Tibial nerve (tissue), 4 donors: ENCODE measurements around the gene PLPPR1. TPM values are rescaled to one million over a fixed set of nuclear protein-coding genes. Genes with fewer than 3 reads are reported as not detected.

ENCODE experiments used
- DNase-seq, 2 donors: peaks; one replicate each; pipeline ENCODE4 v3.0.0-alpha.2; 2019; ENCODE audit warnings: low spot score in 2 of 2
- H3K27ac ChIP-seq, 4 donors: fragments of 200-600 bp; sonication (generic) in 3 of 4; one replicate each; pipeline ENCODE4 v1.5.1; 2017 to 2019; ENCODE audit warnings: mild to moderate bottlenecking in 1 of 4
- H3K27me3 ChIP-seq, 2 donors: fragments of 200-600 bp; sonication (generic) in 1 of 2; one replicate each; pipeline versions ENCODE4 v1.5.1 to v1.6.0; 2017 to 2019
- H3K36me3 ChIP-seq, 3 donors: fragments of 200-600 bp; sonication (generic); one replicate each; pipeline ENCODE4 v1.5.1; 2018 to 2019
- H3K4me1 ChIP-seq, 4 donors: fragments of 200-600 bp; sonication (generic) in 3 of 4; one replicate each; pipeline ENCODE4 v1.5.1; 2017 to 2019
- H3K4me3 ChIP-seq, 4 donors: fragments of 200-600 bp; sonication (generic) in 3 of 4; one replicate each; pipeline ENCODE4 v1.5.1; 2017 to 2019; ENCODE audit warnings: mild to moderate bottlenecking in 1 of 4, moderate library complexity in 1 of 4
- H3K9me3 ChIP-seq, 4 donors: fragments of 200-600 bp; sonication (generic) in 3 of 4; one replicate each; pipeline ENCODE4 v1.5.1; 2017 to 2019
- EP300 ChIP-seq, 2 donors: sonication (generic); formaldehyde crosslinking; IDR thresholded peaks; one replicate each; pipeline ENCODE4 v1.6.1; 2017; ENCODE audit warnings: antibody characterized with exemption in 2 of 2, mild to moderate bottlenecking in 1 of 2
- POLR2A ChIP-seq, 2 donors: fragments of 450-650 bp; IDR thresholded peaks; one replicate each; pipeline ENCODE4 v1.6.1; 2017; ENCODE audit warnings: antibody characterized with exemption in 2 of 2, mild to moderate bottlenecking in 2 of 2, moderate library complexity in 2 of 2
- WGBS, 2 donors: methylation state at CpG; one replicate each; pipeline ENCODE4 v1.1.5; 2018; 5-methylcytosine and 5-hydroxymethylcytosine counted together
- total RNA-seq, 4 donors: library from RNA; depleted of rRNA; stranded (reverse); fragments of >200 nt; gene quantifications; one replicate each; pipeline ENCODE4 v1.1.0, GENCODE V29; 2016
- TF ChIP-seq, protein P1 (sequence below), 5 experiments: fragments of 200-600 bp in 3 of 5; fragments of 450-650 bp in 2 of 5; sonication (generic) in 3 of 5; IDR thresholded peaks; one replicate each; pipeline ENCODE4 v1.5.1; 2016 to 2019; ENCODE audit warnings: antibody characterized with exemption in 5 of 5, mild to moderate bottlenecking in 3 of 5, moderate library complexity in 2 of 5

The PLPPR1 gene
- total RNA-seq, 4 donors from 2014 or later: 0.30 to 7.6 (median 2.5) TPM

DNA sequence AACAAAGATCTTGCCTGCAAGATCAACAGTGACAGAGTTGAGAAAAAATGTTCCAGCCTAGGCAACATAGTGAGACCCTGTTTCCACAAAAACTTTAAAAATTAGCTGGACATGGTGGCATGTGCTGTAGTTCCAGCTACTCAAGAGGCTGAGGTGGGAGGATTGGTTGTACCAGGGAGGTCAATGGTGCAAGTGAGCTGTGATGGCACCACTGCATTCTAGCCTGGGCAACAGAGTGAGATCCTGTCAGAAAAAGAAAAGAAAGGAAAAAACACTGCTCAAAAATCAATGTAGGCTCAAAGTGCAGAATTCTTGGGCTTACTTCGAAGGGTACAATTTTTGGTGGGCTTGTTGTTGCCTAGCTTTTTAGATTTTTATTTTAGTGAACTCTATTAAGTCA is 145.4 kb downstream of the PLPPR1 start:
- DNase-seq: no peak
- TF ChIP-seq, protein P1, sequence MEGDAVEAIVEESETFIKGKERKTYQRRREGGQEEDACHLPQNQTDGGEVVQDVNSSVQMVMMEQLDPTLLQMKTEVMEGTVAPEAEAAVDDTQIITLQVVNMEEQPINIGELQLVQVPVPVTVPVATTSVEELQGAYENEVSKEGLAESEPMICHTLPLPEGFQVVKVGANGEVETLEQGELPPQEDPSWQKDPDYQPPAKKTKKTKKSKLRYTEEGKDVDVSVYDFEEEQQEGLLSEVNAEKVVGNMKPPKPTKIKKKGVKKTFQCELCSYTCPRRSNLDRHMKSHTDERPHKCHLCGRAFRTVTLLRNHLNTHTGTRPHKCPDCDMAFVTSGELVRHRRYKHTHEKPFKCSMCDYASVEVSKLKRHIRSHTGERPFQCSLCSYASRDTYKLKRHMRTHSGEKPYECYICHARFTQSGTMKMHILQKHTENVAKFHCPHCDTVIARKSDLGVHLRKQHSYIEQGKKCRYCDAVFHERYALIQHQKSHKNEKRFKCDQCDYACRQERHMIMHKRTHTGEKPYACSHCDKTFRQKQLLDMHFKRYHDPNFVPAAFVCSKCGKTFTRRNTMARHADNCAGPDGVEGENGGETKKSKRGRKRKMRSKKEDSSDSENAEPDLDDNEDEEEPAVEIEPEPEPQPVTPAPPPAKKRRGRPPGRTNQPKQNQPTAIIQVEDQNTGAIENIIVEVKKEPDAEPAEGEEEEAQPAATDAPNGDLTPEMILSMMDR (IDR thresholded peaks at IDR 0.05): no peak
- no peak for TF ChIP-seq POLR2A (IDR thresholded peaks at IDR 0.05)
- TF ChIP-seq EP300 (IDR thresholded peaks at IDR 0.05): no peak
- Histone ChIP-seq H3K9me3 (peaks cover 0 to 14% (median 0%) of the 10 kb centered on the region in 4 donors), H3K36me3 (no peaks in the 10 kb centered on the region), H3K27me3 (no peaks in the 10 kb centered on the region), H3K4me1 (no peaks in the 10 kb centered on the region), H3K27ac (no peak overlapping the region), H3K4me3 (no peak overlapping the region)
- 85 to 93% methylated on average over 1 of the region's 1 CpG for WGBS, 2 donors

GRCh38 chr9:101176384-101176783 is 147.9 kb downstream of the PLPPR1 start:
- no peak overlapping the region for H3K27ac ChIP-seq
- no peaks in the 10 kb centered on the region for H3K36me3 ChIP-seq
- DNase-seq: no peak
- H3K9me3 ChIP-seq: peaks cover 0 to 14% (median 0%) of the 10 kb centered on the region in 4 donors
- 95 to 98% methylated on average over 5 of the region's 5 CpGs for WGBS, 2 donors
- H3K27me3 ChIP-seq: no peaks in the 10 kb centered on the region
- H3K4me3 ChIP-seq: no peak overlapping the region
- TF ChIP-seq EP300 (IDR thresholded peaks at IDR 0.05): no peak
- TF ChIP-seq POLR2A (IDR thresholded peaks at IDR 0.05): no peak
- TF ChIP-seq, protein P1 (IDR thresholded peaks at IDR 0.05): no peak
- H3K4me1 ChIP-seq: no peaks in the 10 kb centered on the region

GRCh38 chr9:101184813-101185278 is 156.3 kb downstream of the PLPPR1 start:
- H3K27ac ChIP-seq: no peak overlapping the region
- no peaks in the 10 kb centered on the region for H3K36me3 ChIP-seq
- TF ChIP-seq POLR2A (IDR thresholded peaks at IDR 0.05) (no peak), EP300 (IDR thresholded peaks at IDR 0.05) (no peak)
- TF ChIP-seq, protein P1 (IDR thresholded peaks at IDR 0.05): no peak
- WGBS, 2 donors: 45 to 46% methylated on average over 2 of the region's 2 CpGs
- no peaks in the 10 kb centered on the region for H3K9me3 ChIP-seq
- DNase-seq: no peak
- H3K4me1 ChIP-seq: no peaks in the 10 kb centered on the region
- no peak overlapping the region for H3K4me3 ChIP-seq
- no peaks in the 10 kb centered on the region for H3K27me3 ChIP-seq

DNA sequence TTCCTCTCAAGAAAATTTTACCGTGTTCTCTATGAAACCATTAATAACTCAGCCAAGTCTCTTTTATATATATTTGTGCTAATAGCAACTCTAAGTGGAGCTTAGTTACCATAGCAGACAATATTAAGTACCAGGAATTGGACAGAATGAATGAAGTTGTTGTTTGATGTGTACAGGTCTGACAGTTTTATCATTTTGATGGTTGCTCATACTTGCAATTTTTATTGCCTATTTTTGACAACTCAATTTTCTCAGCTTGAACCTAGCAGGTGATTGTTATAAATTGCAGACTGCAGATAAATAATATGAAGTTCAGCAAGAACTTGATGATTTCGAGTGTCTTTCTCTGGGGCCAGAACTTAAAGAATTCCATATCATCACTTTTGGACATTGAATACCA is 163.2 kb downstream of the PLPPR1 start:
- Histone ChIP-seq H3K4me3 (no peak overlapping the region), H3K9me3 (no peaks in the 10 kb centered on the region), H3K4me1 (no peaks in the 10 kb centered on the region), H3K27ac (no peak overlapping the region), H3K27me3 (no peaks in the 10 kb centered on the region), H3K36me3 (no peaks in the 10 kb centered on the region)
- no peak for DNase-seq
- WGBS, 2 donors: 65 to 73% methylated on average over 2 of the region's 2 CpGs
- no peak for TF ChIP-seq EP300 (IDR thresholded peaks at IDR 0.05)
- no peak for TF ChIP-seq POLR2A (IDR thresholded peaks at IDR 0.05)
- TF ChIP-seq, protein P1 (IDR thresholded peaks at IDR 0.05): no peak

GRCh38 chr9:101197026-101197425 is 168.5 kb downstream of the PLPPR1 start:
- H3K27me3 ChIP-seq: no peaks in the 10 kb centered on the region
- H3K4me1 ChIP-seq: no peaks in the 10 kb centered on the region
- H3K9me3 ChIP-seq: no peaks in the 10 kb centered on the region
- H3K36me3 ChIP-seq: no peaks in the 10 kb centered on the region
- 81 to 92% methylated on average over 4 of the region's 4 CpGs for WGBS, 2 donors
- no peak overlapping the region for H3K4me3 ChIP-seq
- no peak for TF ChIP-seq POLR2A (IDR thresholded peaks at IDR 0.05)
- TF ChIP-seq, protein P1 (IDR thresholded peaks at IDR 0.05): no peak
- DNase-seq: no peak
- no peak overlapping the region for H3K27ac ChIP-seq
